IPS DF 6.9 (cell line): ENCODE measurements around the gene CAMKMT.

Experiments used
- DNase-seq: peaks from one replicate; pipeline ENCODE4 v3.0.0-alpha.2; 2013; ENCODE audit warnings: low read depth, low spot score
- H3K27ac ChIP-seq: one replicate; pipeline ENCODE4 v1.5.1; 2013; ENCODE audit warnings: low read length, control low read depth
- H3K27me3 ChIP-seq: 2 replicates; pipeline ENCODE4 v1.6.1; 2013; ENCODE audit warnings: mild to moderate bottlenecking, low read length; ENCODE audit not compliant: control insufficient read depth, insufficient read depth
- H3K36me3 ChIP-seq: 2 replicates; pipeline ENCODE4 v1.6.1; 2013; ENCODE audit warnings: low read length; ENCODE audit not compliant: control insufficient read depth, insufficient read depth
- H3K4me1 ChIP-seq: 2 replicates; pipeline ENCODE4 v1.6.1; 2013; ENCODE audit warnings: low read length; ENCODE audit not compliant: control insufficient read depth, insufficient read depth
- H3K4me3 ChIP-seq: 2 replicates; pipeline ENCODE4 v1.5.1; 2013; ENCODE audit warnings: mild to moderate bottlenecking, low read length
- H3K9me3 ChIP-seq: 2 replicates; pipeline ENCODE4 v1.6.1; 2013; ENCODE audit warnings: low read length, inconsistent platforms; ENCODE audit not compliant: control insufficient read depth, insufficient read depth
- WGBS: extraction: QIAGEN DNeasy Blood & Tissue Kit; methylation state at CpG from one replicate; pipeline ENCODE4 v1.1.7; 2013; ENCODE audit warnings: mixed read lengths, missing lambda C conversion rate; ENCODE audit not compliant: insufficient read length, insufficient coverage; 5-methylcytosine and 5-hydroxymethylcytosine counted together

Gene CAMKMT

DNA sequence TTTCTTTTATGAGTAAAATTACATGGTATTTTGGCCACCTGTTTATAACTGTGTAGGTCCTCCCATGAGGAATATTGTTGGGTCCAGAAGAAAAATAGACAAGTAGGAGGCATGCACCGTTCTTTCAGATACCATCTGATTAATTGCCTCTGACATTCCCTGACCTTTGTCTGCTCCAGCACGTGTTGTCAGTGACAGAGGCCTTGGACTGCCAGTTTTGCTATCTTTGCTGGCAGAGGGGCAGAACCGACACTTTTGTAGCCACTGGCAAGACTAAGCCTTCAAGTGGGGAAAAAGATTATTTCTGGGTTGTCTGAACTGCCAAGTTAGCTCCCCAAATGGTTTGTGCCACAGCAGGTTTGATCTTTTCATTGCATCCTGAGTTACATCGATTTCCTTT lies 276.9 kb downstream of the CAMKMT start:
- H3K27me3 ChIP-seq = no peaks in the 10 kb centered on the region
- no CpG with 5 or more reads among the region's 4 CpGs for WGBS

DNA sequence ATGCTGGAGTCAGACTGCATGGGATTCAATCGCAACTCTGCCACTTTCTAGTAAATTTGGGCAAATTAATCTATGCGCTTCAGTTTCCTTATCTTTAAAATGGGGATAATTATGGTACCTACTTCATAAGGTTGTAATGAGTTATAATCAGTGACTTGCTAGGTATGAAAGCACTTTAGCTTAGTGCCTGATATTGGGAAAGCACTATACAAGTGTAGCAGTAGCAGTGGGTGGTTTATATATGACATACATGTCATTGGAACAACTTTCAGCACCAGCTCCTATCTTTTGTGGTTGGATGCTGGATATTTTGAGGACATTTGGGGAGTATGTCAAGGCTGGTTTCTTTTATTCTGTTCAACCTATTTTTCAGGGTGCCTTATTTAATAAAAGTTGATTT lies 277.7 kb downstream of the CAMKMT start:
- DNase-seq = no peak
- H3K4me3 ChIP-seq = no peak overlapping the region
- no peaks in the 10 kb centered on the region for H3K36me3 ChIP-seq
- no peaks in the 10 kb centered on the region for H3K27me3 ChIP-seq
- H3K27ac ChIP-seq = no peak overlapping the region
- no CpG with 5 or more reads among the region's 2 CpGs for WGBS
- H3K9me3 ChIP-seq = no peaks in the 10 kb centered on the region
- peaks cover 2% of the 10 kb centered on the region; the same call in 1 of the 2 replicates for H3K4me1 ChIP-seq

More for the DNA sequence above, 276.9 kb downstream of the CAMKMT start:
- DNase-seq = no peak
- Histone ChIP-seq H3K4me3 (no peak overlapping the region), H3K9me3 (no peaks in the 10 kb centered on the region), H3K4me1 (peaks cover 2% of the 10 kb centered on the region; the same call in 1 of the 2 replicates), H3K27ac (no peak overlapping the region), H3K36me3 (no peaks in the 10 kb centered on the region)

- no peak for DNase-seq
- WGBS = no CpG with 5 or more reads among the region's 3 CpGs
- no peaks in the 10 kb centered on the region for H3K27me3 ChIP-seq
Observed at GRCh38 chr2:44642123-44642857, 280.5 kb downstream of the CAMKMT start.

GRCh38 chr2:44645937-44646336 lies 284.2 kb downstream of the CAMKMT start:
- Histone ChIP-seq H3K27ac (no peak overlapping the region), H3K4me3 (no peak overlapping the region), H3K4me1 (peaks cover 1% of the 10 kb centered on the region; the same call in 1 of the 2 replicates), H3K9me3 (no peaks in the 10 kb centered on the region), H3K27me3 (no peaks in the 10 kb centered on the region), H3K36me3 (no peaks in the 10 kb centered on the region)
- no CpG with 5 or more reads among the region's 2 CpGs for WGBS
- DNase-seq = no peak

More at GRCh38 chr2:44642123-44642857, 280.5 kb downstream of the CAMKMT start:
- Histone ChIP-seq H3K4me1 (peaks cover 1% of the 10 kb centered on the region), H3K9me3 (no peaks in the 10 kb centered on the region), H3K36me3 (no peaks in the 10 kb centered on the region), H3K4me3 (no peak overlapping the region), H3K27ac (no peak overlapping the region)

GRCh38 chr2:44649381-44649780 lies 287.6 kb downstream of the CAMKMT start:
- H3K4me3 ChIP-seq = no peak overlapping the region
- no CpG with 5 or more reads among the region's 2 CpGs for WGBS
- no peaks in the 10 kb centered on the region for H3K36me3 ChIP-seq
- no peaks in the 10 kb centered on the region for H3K27me3 ChIP-seq
- no peak for DNase-seq
- no peak overlapping the region for H3K27ac ChIP-seq
- H3K4me1 ChIP-seq = peaks cover 6% of the 10 kb centered on the region; the same call in 1 of the 2 replicates
- no peaks in the 10 kb centered on the region for H3K9me3 ChIP-seq

DNA sequence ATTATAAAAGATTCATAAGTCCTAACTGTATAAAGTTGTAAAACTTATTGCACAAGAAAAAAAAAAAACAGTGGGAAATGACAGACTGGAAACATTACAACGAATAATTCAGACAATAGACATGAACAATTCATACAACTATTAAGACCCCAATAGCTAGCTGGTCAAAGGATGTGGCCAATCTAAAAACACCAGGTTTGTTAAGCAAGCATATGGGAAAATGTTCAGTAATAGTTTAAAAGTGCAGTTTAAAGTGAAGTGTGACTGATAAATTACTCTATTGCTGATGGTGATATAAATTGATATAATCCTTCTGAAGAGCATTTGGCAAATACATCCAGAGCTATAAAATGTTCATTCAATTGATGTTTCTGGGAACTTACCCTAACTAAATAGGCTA lies 289.0 kb downstream of the CAMKMT start:
- DNase-seq = no peak
- H3K27ac ChIP-seq = no peak overlapping the region
- WGBS = no CpG with 5 or more reads among the region's 1 CpG
- no peaks in the 10 kb centered on the region for H3K9me3 ChIP-seq
- peaks cover 6% of the 10 kb centered on the region; the same call in 1 of the 2 replicates for H3K4me1 ChIP-seq
- H3K36me3 ChIP-seq = no peaks in the 10 kb centered on the region
- H3K4me3 ChIP-seq = no peak overlapping the region
- no peaks in the 10 kb centered on the region for H3K27me3 ChIP-seq

DNA sequence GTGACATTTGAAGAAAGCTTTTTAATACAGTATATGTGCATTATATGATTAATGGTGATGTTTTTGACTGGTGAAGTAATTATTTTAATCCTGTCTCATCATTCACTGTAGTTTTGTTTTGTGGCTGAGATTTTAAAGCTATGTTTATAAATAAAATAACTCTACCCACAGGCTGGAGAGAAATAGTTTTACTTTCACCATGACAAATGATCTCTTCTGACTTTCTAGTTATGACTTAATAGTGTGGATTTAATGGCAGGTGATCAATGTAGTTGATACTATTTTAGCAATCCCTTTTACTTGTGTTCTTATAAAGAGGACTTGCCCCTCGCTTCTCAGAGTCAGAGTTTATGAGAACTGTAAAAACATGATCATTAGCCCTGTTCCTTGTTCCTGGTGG lies 290.2 kb downstream of the CAMKMT start:
- no peaks in the 10 kb centered on the region for H3K27me3 ChIP-seq
- H3K27ac ChIP-seq = no peak overlapping the region
- no peaks in the 10 kb centered on the region for H3K36me3 ChIP-seq
- no CpG with 5 or more reads among the region's 1 CpG for WGBS
- no peaks in the 10 kb centered on the region for H3K9me3 ChIP-seq
- peaks cover 7% of the 10 kb centered on the region; the same call in 1 of the 2 replicates for H3K4me1 ChIP-seq
- no peak overlapping the region for H3K4me3 ChIP-seq
- no peak for DNase-seq

GRCh38 chr2:44652701-44653100 lies 291.0 kb downstream of the CAMKMT start:
- Histone ChIP-seq H3K27me3 (no peaks in the 10 kb centered on the region), H3K9me3 (no peaks in the 10 kb centered on the region), H3K4me1 (peaks cover 7% of the 10 kb centered on the region; the same call in 1 of the 2 replicates), H3K4me3 (no peak overlapping the region), H3K27ac (no peak overlapping the region), H3K36me3 (no peaks in the 10 kb centered on the region)
- WGBS = no CpG with 5 or more reads among the region's 4 CpGs
- no peak for DNase-seq

GRCh38 chr2:44655401-44655864 lies 293.7 kb downstream of the CAMKMT start:
- Histone ChIP-seq H3K27me3 (no peaks in the 10 kb centered on the region), H3K4me1 (peaks cover 6% of the 10 kb centered on the region; the same call in 1 of the 2 replicates), H3K36me3 (no peaks in the 10 kb centered on the region), H3K4me3 (no peak overlapping the region), H3K27ac (no peak overlapping the region), H3K9me3 (no peaks in the 10 kb centered on the region)
- no peak for DNase-seq
- WGBS = no CpG with 5 or more reads among the region's 5 CpGs

GRCh38 chr2:44656460-44656859 lies 294.7 kb downstream of the CAMKMT start:
- no CpG with 5 or more reads among the region's 2 CpGs for WGBS
- Histone ChIP-seq H3K27me3 (no peaks in the 10 kb centered on the region), H3K9me3 (no peaks in the 10 kb centered on the region), H3K4me1 (peaks cover 6% of the 10 kb centered on the region; the same call in 1 of the 2 replicates), H3K36me3 (no peaks in the 10 kb centered on the region), H3K4me3 (no peak overlapping the region), H3K27ac (no peak overlapping the region)
- no peak for DNase-seq
